HFF-Myc (cell line): ENCODE results near the gene RNF111.

Experiments
- DNase-seq: peaks from one replicate; pipeline ENCODE4 v3.0.0-alpha.2; 2011; ENCODE audit warnings: low read depth; ENCODE audit errors: extremely low read depth
- H3K4me3 ChIP-seq: replicated peaks from 2 replicates; pipeline ENCODE4 v1.5.1; 2011; ENCODE audit warnings: low read depth, mild to moderate bottlenecking, control low read depth, low read length
- TF ChIP-seq, protein P1 (sequence below): IDR thresholded peaks from 2 replicates; pipeline ENCODE4 v1.5.1; 2012; ENCODE audit warnings: mild to moderate bottlenecking, low read depth, low read length, control low read depth; ENCODE audit errors: missing control alignments

The RNF111 gene

GRCh38 chr15:59048897-59049296, 61.4 kb downstream of the RNF111 start:
- no peak overlapping the region for H3K4me3 ChIP-seq
- no peak for DNase-seq
- TF ChIP-seq, protein P1, sequence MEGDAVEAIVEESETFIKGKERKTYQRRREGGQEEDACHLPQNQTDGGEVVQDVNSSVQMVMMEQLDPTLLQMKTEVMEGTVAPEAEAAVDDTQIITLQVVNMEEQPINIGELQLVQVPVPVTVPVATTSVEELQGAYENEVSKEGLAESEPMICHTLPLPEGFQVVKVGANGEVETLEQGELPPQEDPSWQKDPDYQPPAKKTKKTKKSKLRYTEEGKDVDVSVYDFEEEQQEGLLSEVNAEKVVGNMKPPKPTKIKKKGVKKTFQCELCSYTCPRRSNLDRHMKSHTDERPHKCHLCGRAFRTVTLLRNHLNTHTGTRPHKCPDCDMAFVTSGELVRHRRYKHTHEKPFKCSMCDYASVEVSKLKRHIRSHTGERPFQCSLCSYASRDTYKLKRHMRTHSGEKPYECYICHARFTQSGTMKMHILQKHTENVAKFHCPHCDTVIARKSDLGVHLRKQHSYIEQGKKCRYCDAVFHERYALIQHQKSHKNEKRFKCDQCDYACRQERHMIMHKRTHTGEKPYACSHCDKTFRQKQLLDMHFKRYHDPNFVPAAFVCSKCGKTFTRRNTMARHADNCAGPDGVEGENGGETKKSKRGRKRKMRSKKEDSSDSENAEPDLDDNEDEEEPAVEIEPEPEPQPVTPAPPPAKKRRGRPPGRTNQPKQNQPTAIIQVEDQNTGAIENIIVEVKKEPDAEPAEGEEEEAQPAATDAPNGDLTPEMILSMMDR: no peak

DNA sequence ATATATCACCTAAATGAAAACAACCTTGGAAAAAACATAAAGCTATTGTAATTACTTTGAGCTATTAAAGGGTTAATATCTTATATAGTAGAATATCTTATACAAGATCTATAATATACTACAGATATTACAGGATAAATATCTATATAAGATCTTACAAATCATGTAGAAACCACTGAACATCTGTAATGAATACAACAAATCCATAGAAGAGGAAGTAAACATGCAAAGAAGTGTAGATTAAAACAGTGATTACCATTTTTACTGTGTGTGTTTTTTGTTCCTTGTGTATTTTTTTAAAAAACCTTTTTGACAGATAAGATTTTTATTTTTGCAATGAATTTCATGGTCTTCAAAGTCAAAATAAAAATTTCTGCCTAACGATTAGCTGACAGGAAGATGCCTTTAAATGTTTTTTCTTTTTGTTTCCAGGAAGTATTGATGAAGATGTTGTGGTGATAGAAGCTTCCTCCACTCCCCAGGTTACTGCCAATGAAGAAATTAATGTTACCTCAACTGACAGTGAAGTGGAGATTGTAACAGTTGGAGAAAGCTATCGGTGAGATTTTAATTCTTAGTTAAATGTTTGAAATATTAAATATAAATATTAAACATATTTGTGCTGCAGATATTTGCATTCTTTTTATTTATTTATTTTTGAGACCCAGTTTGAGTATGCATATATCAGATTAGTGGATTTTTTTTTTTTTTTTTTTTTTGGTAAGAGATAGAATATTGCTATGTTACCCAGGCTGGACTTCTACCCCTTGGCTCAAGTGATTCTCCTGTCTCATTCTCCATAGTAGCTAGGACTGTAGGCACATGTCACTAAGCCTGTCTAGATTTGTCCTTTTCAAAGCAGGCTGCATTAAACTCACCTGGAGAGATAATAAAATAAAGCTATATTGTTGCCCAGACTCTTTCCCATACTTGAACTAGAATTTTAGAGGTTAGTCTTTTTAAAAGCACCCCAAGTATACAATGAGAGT, 64.7 kb downstream of the RNF111 start:
- no peak for DNase-seq
- H3K4me3 ChIP-seq: no peak overlapping the region
- TF ChIP-seq, protein P1: no peak

DNA sequence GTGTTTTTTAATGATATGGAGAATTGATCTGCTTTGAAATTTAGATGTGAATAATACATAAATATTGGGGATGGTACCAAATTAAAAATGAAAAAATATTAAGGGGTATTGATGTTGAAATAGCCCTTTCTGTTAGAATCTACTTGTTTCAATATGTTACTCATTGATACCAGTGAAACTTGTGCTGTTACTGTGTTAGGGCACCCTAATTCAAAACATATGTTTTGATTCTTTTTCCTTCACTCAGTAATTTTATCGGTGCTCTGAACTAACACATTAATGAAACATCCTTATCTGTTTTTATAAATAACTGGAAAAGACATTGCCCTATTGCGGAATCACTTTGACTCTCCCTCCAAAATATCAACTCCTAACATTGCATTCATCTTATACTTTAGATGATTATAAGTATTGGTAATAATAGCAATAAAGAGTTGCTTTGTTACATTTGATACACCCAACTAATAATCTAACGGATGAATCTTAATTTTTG, 65.5 kb downstream of the RNF111 start:
- no peak for DNase-seq
- TF ChIP-seq, protein P1: no peak
- no peak overlapping the region for H3K4me3 ChIP-seq

- H3K4me3 ChIP-seq: no peak overlapping the region
- TF ChIP-seq, protein P1: no peak
- no peak for DNase-seq
Measured at GRCh38 chr15:59053482-59053881, 66.0 kb downstream of the RNF111 start.

GRCh38 chr15:59059076-59059597, 71.7 kb downstream of the RNF111 start:
- H3K4me3 ChIP-seq: no peak overlapping the region
- no peak for DNase-seq
- TF ChIP-seq, protein P1: no peak

GRCh38 chr15:59060348-59060747, 72.9 kb downstream of the RNF111 start:
- no peak overlapping the region for H3K4me3 ChIP-seq
- DNase-seq: no peak
- TF ChIP-seq, protein P1: no peak
